ENCODE measurements around the gene GLCE.

Gene GLCE

GRCh38 chr15:69232765-69233164 lies 72.3 kb downstream of the GLCE start:
- no peak for DNase-seq (ENCODE audit: low read depth)
- no peak overlapping the region for H3K4me3 ChIP-seq (ENCODE audit: control insufficient read depth, low read depth, low read length)
- no peak for TF ChIP-seq CTCF (IDR thresholded peaks at IDR 0.05; ENCODE audit: control insufficient read depth, insufficient read depth, low read depth, low read length, missing control alignments)

- TF ChIP-seq CTCF (IDR thresholded peaks at IDR 0.05; ENCODE audit: control insufficient read depth, insufficient read depth, low read depth, low read length, missing control alignments) = no peak
- DNase-seq (ENCODE audit: low read depth) = no peak
- H3K4me3 ChIP-seq (ENCODE audit: control insufficient read depth, low read depth, low read length) = no peak overlapping the region
These were observed 74.2 kb downstream of the GLCE start for GRCh38 chr15:69234676-69235075.

DNA sequence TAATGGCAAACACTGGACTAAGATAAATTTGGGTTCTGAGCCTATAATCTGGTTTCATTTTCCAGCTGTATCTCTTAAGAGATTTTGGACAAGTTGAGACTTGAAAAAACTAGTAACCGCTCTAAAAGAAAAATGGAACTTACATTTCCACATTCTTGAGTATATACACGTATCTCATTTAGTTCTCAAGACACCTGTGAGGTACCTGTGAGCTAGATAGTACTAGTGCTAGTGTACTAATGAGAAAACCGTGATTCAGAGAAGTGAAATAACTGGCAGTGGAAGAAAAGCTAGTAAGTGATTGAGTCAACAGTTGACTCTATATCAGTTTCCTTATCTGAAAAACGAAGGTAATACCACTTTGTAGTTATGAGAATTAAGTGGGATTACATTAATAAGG lies 76.1 kb downstream of the GLCE start:
- TF ChIP-seq CTCF (IDR thresholded peaks at IDR 0.05; ENCODE audit: control insufficient read depth, insufficient read depth, low read depth, low read length, missing control alignments) = no peak
- DNase-seq (ENCODE audit: low read depth) = no peak
- no peak overlapping the region for H3K4me3 ChIP-seq (ENCODE audit: control insufficient read depth, low read depth, low read length)

DNA sequence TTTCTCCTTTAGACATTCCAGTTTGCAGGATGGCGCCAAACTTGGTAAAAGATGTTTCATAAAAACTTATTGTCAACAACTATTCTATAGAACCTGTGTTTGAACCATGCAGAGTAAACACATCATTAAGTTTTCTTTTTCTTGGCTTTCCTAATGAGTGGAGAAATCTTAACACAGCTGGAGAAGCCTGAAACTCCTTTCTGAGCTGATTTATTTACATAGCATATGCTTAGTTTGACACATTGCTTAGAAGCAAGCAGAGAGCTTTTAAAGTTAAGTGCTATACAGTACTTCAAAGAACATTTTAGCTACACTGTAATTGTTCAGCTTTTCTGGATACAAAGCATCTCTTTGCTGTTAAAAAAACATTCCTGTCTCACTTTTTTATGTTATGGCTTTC lies 77.3 kb downstream of the GLCE start:
- no peak for DNase-seq (ENCODE audit: low read depth)
- TF ChIP-seq CTCF (IDR thresholded peaks at IDR 0.05; ENCODE audit: control insufficient read depth, insufficient read depth, low read depth, low read length, missing control alignments) = no peak
- no peak overlapping the region for H3K4me3 ChIP-seq (ENCODE audit: control insufficient read depth, low read depth, low read length)

GRCh38 chr15:69244798-69245197 lies 84.4 kb downstream of the GLCE start:
- DNase-seq (ENCODE audit: low read depth) = no peak
- no peak overlapping the region for H3K4me3 ChIP-seq (ENCODE audit: control insufficient read depth, low read depth, low read length)
- TF ChIP-seq CTCF (IDR thresholded peaks at IDR 0.05; ENCODE audit: control insufficient read depth, insufficient read depth, low read depth, low read length, missing control alignments) = no peak

DNA sequence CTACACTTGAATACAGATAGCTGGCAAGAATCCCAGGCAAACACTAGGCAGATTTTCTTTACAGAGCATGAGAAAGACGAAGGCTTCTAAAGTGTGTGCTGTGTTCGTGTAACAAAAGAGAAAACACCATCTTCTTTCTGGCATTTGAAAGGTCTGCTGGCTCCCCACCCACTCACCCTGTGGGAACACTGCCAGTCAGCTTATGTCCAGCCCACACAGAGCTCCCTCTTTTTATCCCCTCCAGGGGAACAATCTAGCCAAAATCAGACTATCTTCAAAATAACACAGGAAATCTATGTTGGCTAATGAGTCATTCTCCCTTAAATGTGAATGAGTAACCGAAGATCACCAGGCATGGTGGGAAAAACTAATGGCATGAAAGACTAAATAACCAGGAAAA lies 92.7 kb downstream of the GLCE start:
- no peak for TF ChIP-seq CTCF (IDR thresholded peaks at IDR 0.05; ENCODE audit: control insufficient read depth, insufficient read depth, low read depth, low read length, missing control alignments)
- no peak overlapping the region for H3K4me3 ChIP-seq (ENCODE audit: control insufficient read depth, low read depth, low read length)
- DNase-seq (ENCODE audit: low read depth) = peak; percentile 56

- TF ChIP-seq CTCF (IDR thresholded peaks at IDR 0.05; ENCODE audit: control insufficient read depth, insufficient read depth, low read depth, low read length, missing control alignments) = peak; percentile 47
- H3K4me3 ChIP-seq (ENCODE audit: control insufficient read depth, low read depth, low read length) = no peak overlapping the region
- DNase-seq (ENCODE audit: low read depth) = no peak
These were observed 105.0 kb downstream of the GLCE start for GRCh38 chr15:69265347-69265955.

All from AG09309 (cell line).